Common myeloid progenitor, CD34-positive (primary cell): Measurements from ENCODE around the gene LRMDA.

Experiments
- CTCF ChIA-PET: fragments of 350-600 bp; sonication (Branson Sonifier 250); formaldehyde crosslinking; loops from one replicate; lab custom pipeline; 2021; ENCODE audit warnings: antibody characterized with exemption; lab: Charles Lee
- POLR2A ChIA-PET: fragments of 350-600 bp; sonication (Branson Sonifier 250); formaldehyde crosslinking; loops from one replicate; lab custom pipeline; 2021; ENCODE audit warnings: antibody characterized with exemption; lab: Charles Lee
- DNase-seq, 3 donors: peaks; one replicate each; pipeline versions ENCODE4 v3.0.0 to v3.0.0-alpha.2; 2013
- H3K27ac ChIP-seq, 2 experiments: 1 replicate in 1 of 2; 2 replicates in 1 of 2; pipeline ENCODE4 v1.7.0; 2013; ENCODE audit warnings: inconsistent platforms in 2 of 2, low read length in 2 of 2, mild to moderate bottlenecking in 2 of 2, low read depth in 1 of 2, moderate library complexity in 1 of 2; ENCODE audit not compliant: severe bottlenecking in 2 of 2, insufficient read depth in 1 of 2, poor library complexity in 1 of 2
- H3K27me3 ChIP-seq, 5 experiments: replicated peaks in 2 of 5; 1 replicate in 3 of 5; 2 replicates in 2 of 5; pipeline versions ENCODE4 v1.6.1 to v1.7.0; 2013; ENCODE audit warnings: low read length in 4 of 5, mild to moderate bottlenecking in 2 of 5, moderate library complexity in 2 of 5, inconsistent platforms in 1 of 5; ENCODE audit not compliant: insufficient read depth in 5 of 5, control insufficient read depth in 4 of 5
- H3K36me3 ChIP-seq, 4 experiments: 1 replicate in 2 of 4; 2 replicates in 2 of 4; pipeline versions ENCODE4 v1.6.1 to v1.7.0; 2013; ENCODE audit warnings: low read length in 3 of 4, control low read depth in 1 of 4, mild to moderate bottlenecking in 1 of 4; ENCODE audit not compliant: control insufficient read depth in 4 of 4, insufficient read depth in 4 of 4
- H3K4me1 ChIP-seq, 4 experiments: 1 replicate in 3 of 4; 2 replicates in 1 of 4; pipeline versions ENCODE4 v1.6.1 to v1.7.1; 2013; ENCODE audit warnings: low read length in 3 of 4, mild to moderate bottlenecking in 3 of 4, control low read depth in 1 of 4, inconsistent platforms in 1 of 4, moderate library complexity in 1 of 4; ENCODE audit not compliant: control insufficient read depth in 4 of 4, insufficient read depth in 4 of 4; ENCODE audit errors: control extremely low read depth in 1 of 4
- H3K4me3 ChIP-seq, 7 experiments: 1 replicate in 4 of 7; 2 replicates in 3 of 7; pipeline versions ENCODE4 v1.5.1 to v1.7.0; 2013; ENCODE audit warnings: mild to moderate bottlenecking in 7 of 7, low read length in 6 of 7, moderate library complexity in 6 of 7, inconsistent platforms in 2 of 7, low read depth in 2 of 7, control low read depth in 1 of 7; ENCODE audit not compliant: insufficient read depth in 4 of 7, control insufficient read depth in 1 of 7; ENCODE audit errors: extremely low read depth in 1 of 7
- H3K9me3 ChIP-seq, 5 experiments: 1 replicate in 4 of 5; 2 replicates in 1 of 5; pipeline versions ENCODE4 v1.6.1 to v1.7.1; 2013; ENCODE audit warnings: low read length in 4 of 5, mild to moderate bottlenecking in 2 of 5, inconsistent platforms in 1 of 5, low read depth in 1 of 5, moderate library complexity in 1 of 5; ENCODE audit not compliant: control insufficient read depth in 4 of 5, insufficient read depth in 2 of 5; ENCODE audit errors: control extremely low read depth in 1 of 5
- WGBS: methylation state at CpG from one replicate; pipeline ENCODE4 v1.1.5; 2013; ENCODE audit not compliant: insufficient coverage; 5-methylcytosine and 5-hydroxymethylcytosine counted together

The LRMDA gene

GRCh38 chr10:76179806-76180205 is 748.4 kb downstream of the LRMDA start:
- CTCF ChIA-PET, result no interaction called here

GRCh38 chr10:76184647-76185046 is 753.2 kb downstream of the LRMDA start:
- Histone ChIP-seq H3K9me3 (no peaks in the 10 kb centered on the region), H3K4me1 (no peaks in the 10 kb centered on the region), H3K27me3 (no peaks in the 10 kb centered on the region), H3K36me3 (no peaks in the 10 kb centered on the region), H3K27ac (no peak overlapping the region), H3K4me3 (no peak overlapping the region)
- POLR2A ChIA-PET, result no interaction called here
- 100% methylated on average over 2 of the region's 5 CpGs for WGBS
- CTCF ChIA-PET, result no interaction called here
- no peak for DNase-seq

More at GRCh38 chr10:76179806-76180205, 748.4 kb downstream of the LRMDA start:
- POLR2A ChIA-PET, result no interaction called here
- Histone ChIP-seq H3K9me3 (no peaks in the 10 kb centered on the region), H3K4me1 (no peaks in the 10 kb centered on the region), H3K4me3 (no peak overlapping the region), H3K36me3 (no peaks in the 10 kb centered on the region), H3K27me3 (no peaks in the 10 kb centered on the region), H3K27ac (no peak overlapping the region)
- DNase-seq, result no peak
- 100% methylated on average over 5 of the region's 5 CpGs for WGBS

GRCh38 chr10:76185471-76186301 is 754.3 kb downstream of the LRMDA start:
- no peaks in the 10 kb centered on the region for H3K4me1 ChIP-seq
- H3K27ac ChIP-seq, result no peak overlapping the region
- no peaks in the 10 kb centered on the region for H3K27me3 ChIP-seq
- H3K36me3 ChIP-seq, result no peaks in the 10 kb centered on the region
- ChIA-PET CTCF (no interaction called here), POLR2A (no interaction called here)
- H3K9me3 ChIP-seq, result no peaks in the 10 kb centered on the region
- no peak for DNase-seq
- H3K4me3 ChIP-seq, result no peak overlapping the region
- WGBS, result 92% methylated on average over 4 of the region's 10 CpGs

- no peak overlapping the region for H3K4me3 ChIP-seq
- CTCF ChIA-PET, result no interaction called here
- H3K4me1 ChIP-seq, result no peaks in the 10 kb centered on the region
- DNase-seq, result no peak
- H3K27ac ChIP-seq, result no peak overlapping the region
- H3K36me3 ChIP-seq, result no peaks in the 10 kb centered on the region
- H3K9me3 ChIP-seq, result no peaks in the 10 kb centered on the region
- H3K27me3 ChIP-seq, result no peaks in the 10 kb centered on the region
- WGBS, result 96% methylated on average over 3 of the region's 3 CpGs
- POLR2A ChIA-PET, result no interaction called here
Observed at GRCh38 chr10:76188216-76188615, 756.8 kb downstream of the LRMDA start.

GRCh38 chr10:76190634-76191270 is 759.3 kb downstream of the LRMDA start:
- H3K4me3 ChIP-seq, result no peak overlapping the region
- H3K4me1 ChIP-seq, result no peaks in the 10 kb centered on the region
- ChIA-PET CTCF (no interaction called here), POLR2A (no interaction called here)
- no peak for DNase-seq
- H3K36me3 ChIP-seq, result no peaks in the 10 kb centered on the region
- H3K27me3 ChIP-seq, result no peaks in the 10 kb centered on the region
- 93% methylated on average over 5 of the region's 8 CpGs for WGBS
- no peak overlapping the region for H3K27ac ChIP-seq
- H3K9me3 ChIP-seq, result no peaks in the 10 kb centered on the region

- POLR2A ChIA-PET, result no interaction called here
- H3K36me3 ChIP-seq, result no peaks in the 10 kb centered on the region
- no peak overlapping the region for H3K4me3 ChIP-seq
- H3K27me3 ChIP-seq, result no peaks in the 10 kb centered on the region
- no peak overlapping the region for H3K27ac ChIP-seq
- DNase-seq, result no peak
- no peaks in the 10 kb centered on the region for H3K4me1 ChIP-seq
- WGBS, result no CpG with 5 or more reads among the region's 1 CpG
- CTCF ChIA-PET, result no interaction called here
- no peaks in the 10 kb centered on the region for H3K9me3 ChIP-seq
Observed at GRCh38 chr10:76191336-76191735, 759.9 kb downstream of the LRMDA start.

GRCh38 chr10:76192151-76192550 is 760.7 kb downstream of the LRMDA start:
- no peak overlapping the region for H3K4me3 ChIP-seq
- H3K36me3 ChIP-seq, result no peaks in the 10 kb centered on the region
- H3K27ac ChIP-seq, result no peak overlapping the region
- H3K4me1 ChIP-seq, result no peaks in the 10 kb centered on the region
- DNase-seq, result no peak
- 100% methylated on average over 2 of the region's 2 CpGs for WGBS
- no peaks in the 10 kb centered on the region for H3K27me3 ChIP-seq
- CTCF ChIA-PET, result no interaction called here
- no peaks in the 10 kb centered on the region for H3K9me3 ChIP-seq
- POLR2A ChIA-PET, result no interaction called here
